Stimulated activated CD8-positive, alpha-beta memory T cell treated with anti-CD3 and anti-CD28 coated beads, Interleukin-7, amount 100 ng/mL, for 24 hours (primary cell): ENCODE measurements around the gene TCL1B.

Experiments used
- DNase-seq: peaks from one replicate; pipeline ENCODE4 v3.0.0-alpha.2; 2020; ENCODE audit warnings: low read depth

TCL1B gene

GRCh38 chr14:95667249-95667693, 19.0 kb upstream of the TCL1B start:
- no peak for DNase-seq

- DNase-seq: no peak
Measured at GRCh38 chr14:95668235-95668772, 17.9 kb upstream of the TCL1B start.

- no peak for DNase-seq
Measured at GRCh38 chr14:95674613-95675012, 11.6 kb upstream of the TCL1B start.

- no peak for DNase-seq
Measured at GRCh38 chr14:95675486-95675885, 10.7 kb upstream of the TCL1B start.

- no peak for DNase-seq
Measured at GRCh38 chr14:95677179-95677835, 8.9 kb upstream of the TCL1B start.

- DNase-seq: no peak
Measured at GRCh38 chr14:95679148-95679815, 6.9 kb upstream of the TCL1B start.

GRCh38 chr14:95679998-95680735, 6.1 kb upstream of the TCL1B start:
- DNase-seq: no peak

GRCh38 chr14:95681153-95681552, 5.1 kb upstream of the TCL1B start:
- no peak for DNase-seq

GRCh38 chr14:95683793-95684192, 2.4 kb upstream of the TCL1B start:
- DNase-seq: no peak

GRCh38 chr14:95686935-95687334, 709 bp downstream of the TCL1B start:
- no peak for DNase-seq

GRCh38 chr14:95689441-95689840, 3.2 kb downstream of the TCL1B start:
- no peak for DNase-seq

- no peak for DNase-seq
Measured at GRCh38 chr14:95690815-95691214, 4.6 kb downstream of the TCL1B start.

- no peak for DNase-seq
Measured at GRCh38 chr14:95691591-95691990, 5.4 kb downstream of the TCL1B start.

GRCh38 chr14:95692109-95692508, 5.9 kb downstream of the TCL1B start:
- no peak for DNase-seq

GRCh38 chr14:95695051-95695450, 8.8 kb downstream of the TCL1B start:
- DNase-seq: no peak

GRCh38 chr14:95695913-95696312, 9.7 kb downstream of the TCL1B start:
- DNase-seq: no peak

GRCh38 chr14:95696741-95697140, 10.5 kb downstream of the TCL1B start:
- no peak for DNase-seq

GRCh38 chr14:95697764-95698163, 11.5 kb downstream of the TCL1B start:
- no peak for DNase-seq

GRCh38 chr14:95698287-95698686, 12.1 kb downstream of the TCL1B start:
- no peak for DNase-seq

GRCh38 chr14:95699412-95699811, 13.2 kb downstream of the TCL1B start:
- DNase-seq: no peak

- no peak for DNase-seq
Measured at GRCh38 chr14:95700221-95700976, 14.2 kb downstream of the TCL1B start.

- no peak for DNase-seq
Measured at GRCh38 chr14:95701846-95702221, 15.6 kb downstream of the TCL1B start.
